ENCODE results near the gene SLC12A1. TPM values are rescaled to one million over a fixed set of nuclear protein-coding genes. Genes with fewer than 3 reads are reported as not detected.

Gene SLC12A1
- total and polyA plus RNA-seq, 4 experiments from 2014 or later, result not detected

DNA sequence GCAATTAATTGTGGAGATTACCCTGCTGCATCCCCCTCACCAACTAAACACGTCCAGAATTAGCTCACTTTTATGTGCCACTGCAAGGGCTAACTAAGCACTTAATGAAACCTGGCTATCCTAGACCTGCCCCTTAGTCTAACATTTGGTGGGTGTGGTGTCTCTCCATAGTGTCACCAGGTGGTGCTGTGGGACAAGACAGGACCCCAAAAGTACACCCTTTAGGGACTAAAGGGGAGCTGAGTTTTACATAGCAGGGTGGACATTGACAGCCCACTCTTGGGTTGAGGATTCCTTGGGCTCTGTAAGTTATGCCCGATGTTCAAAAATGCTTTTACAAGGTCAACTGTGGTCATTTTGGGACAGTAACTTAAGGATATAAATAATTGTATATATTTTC is 130.8 kb downstream of the SLC12A1 start:
- Histone ChIP-seq H3K4me3 (ENCODE audit: low read length in 2 of 2) (no peak overlapping the region), H3K27me3 (ENCODE audit: insufficient read depth, low read length) (no peaks in the 10 kb centered on the region), H3K4me1 (ENCODE audit: insufficient read depth, low read length) (peaks cover 11% of the 10 kb centered on the region), H3K27ac (ENCODE audit: low read depth, low read length) (no peak overlapping the region), H3K9me3 (ENCODE audit: control insufficient read depth in 1 of 2, low read length in 2 of 2) (no peaks in the 10 kb centered on the region), H3K36me3 (ENCODE audit: insufficient read depth, low read length) (peaks cover 22% of the 10 kb centered on the region)
- Mint-ChIP-seq H3K27me3 (no peaks in the 10 kb centered on the region), H3K4me1 (peaks cover 13 to 24% (median 18%) of the 10 kb centered on the region in 4 donors), H3K4me3 (no peak overlapping the region), H3K27ac (peak overlapping the region in 1 of 7 donors; percentile 44), H3K36me3 (peaks cover 15 to 54% of the 10 kb centered on the region in 2 donors), H3K9me3 (no peaks in the 10 kb centered on the region)
- intact Hi-C loops (cut with micrococcal nuclease), result loop anchor here (2.0 to 10.0 kb wide), 5 partner anchors 16 to 818 kb away; partner anchors contain the start of genes COPS2, EID1, MYEF2 and SECISBP2L
- CTCF ChIA-PET (ENCODE audit: partially characterized antibody), result interaction anchor here (1.2 to 2.4 kb wide), 2 partner anchors 16 to 41 kb away, joined by 3 to 26 read pairs; no protein-coding TSS in a partner anchor
- POLR2A ChIA-PET (ENCODE audit: partially characterized antibody), result interaction anchor here (0.9 kb wide), 1 partner anchor 541 kb away, joined by 3 read pairs; the partner anchor contains the start of gene EID1
- DNase-seq, result no peak

DNA sequence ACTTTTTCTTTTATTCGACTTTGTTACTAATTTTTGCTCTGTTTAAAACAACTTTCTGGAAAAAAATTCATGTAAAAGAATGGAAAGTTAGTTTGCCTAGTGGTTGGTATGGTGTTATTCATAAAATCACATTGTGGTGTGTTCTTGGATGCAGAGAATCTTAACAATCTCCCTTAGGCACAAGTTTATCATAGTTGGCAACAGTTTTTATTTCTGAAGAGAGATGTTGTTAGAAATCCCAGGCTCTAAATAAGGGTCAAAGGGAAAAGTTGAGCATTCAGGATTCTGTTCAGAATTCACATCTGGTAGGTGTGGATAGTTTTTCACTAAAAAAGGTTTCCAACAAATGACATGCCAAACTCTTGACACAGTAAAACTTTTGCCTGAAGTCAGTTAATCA is 131.5 kb downstream of the SLC12A1 start:
- Histone ChIP-seq H3K36me3 (ENCODE audit: insufficient read depth, low read length) (peaks cover 22% of the 10 kb centered on the region), H3K27me3 (ENCODE audit: insufficient read depth, low read length) (no peaks in the 10 kb centered on the region), H3K9me3 (ENCODE audit: control insufficient read depth in 1 of 2, low read length in 2 of 2) (no peaks in the 10 kb centered on the region), H3K4me3 (ENCODE audit: low read length in 2 of 2) (no peak overlapping the region), H3K4me1 (ENCODE audit: insufficient read depth, low read length) (peaks cover 6% of the 10 kb centered on the region), H3K27ac (ENCODE audit: low read depth, low read length) (no peak overlapping the region)
- ChIA-PET CTCF (ENCODE audit: partially characterized antibody) (interaction anchor here (1.2 to 2.4 kb wide), 2 partner anchors 15 to 40 kb away, joined by 3 to 26 read pairs; no protein-coding TSS in a partner anchor), POLR2A (ENCODE audit: partially characterized antibody) (interaction anchor here (0.9 kb wide), 1 partner anchor 540 kb away, joined by 3 read pairs; the partner anchor contains the start of gene EID1)
- no peak overlapping the region for H3K4me3 Mint-ChIP-seq
- peaks cover 11 to 19% (median 14%) of the 10 kb centered on the region in 4 donors for H3K4me1 Mint-ChIP-seq
- H3K27me3 Mint-ChIP-seq, result no peaks in the 10 kb centered on the region
- H3K9me3 Mint-ChIP-seq, result no peaks in the 10 kb centered on the region
- intact Hi-C loops (cut with micrococcal nuclease), result loop anchor here (2.0 to 10.0 kb wide), 5 partner anchors 15 to 817 kb away; partner anchors contain the start of genes COPS2, EID1, MYEF2 and SECISBP2L
- no peak for DNase-seq
- peaks cover 19 to 58% of the 10 kb centered on the region in 2 donors for H3K36me3 Mint-ChIP-seq
- H3K27ac Mint-ChIP-seq, result no peak overlapping the region

DNA sequence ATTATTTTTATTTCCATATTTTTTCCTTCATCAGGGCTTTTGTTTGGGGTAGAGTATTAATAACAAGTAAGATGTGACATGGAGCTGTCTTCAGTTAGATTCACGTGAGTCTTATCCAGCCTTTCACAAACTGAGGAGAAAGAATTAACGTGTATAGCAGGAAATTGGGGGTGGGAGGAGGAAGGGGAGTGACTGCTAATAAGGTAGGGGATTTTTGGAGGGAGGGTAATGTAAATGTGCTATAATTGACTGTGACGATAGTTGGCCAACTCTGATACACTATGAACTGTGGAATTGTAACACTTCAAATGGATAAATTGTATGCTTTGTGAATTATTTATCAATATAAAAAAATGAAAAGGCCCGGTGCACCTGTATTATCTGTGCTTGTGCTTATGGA is 134.0 kb downstream of the SLC12A1 start:
- peak overlapping the region in 4 of 7 donors; percentile 11 to 59 (median 42) for H3K27ac Mint-ChIP-seq
- H3K9me3 Mint-ChIP-seq, result no peaks in the 10 kb centered on the region
- intact Hi-C loops (cut with micrococcal nuclease), result no loop called here
- ChIA-PET POLR2A (ENCODE audit: partially characterized antibody) (no interaction called here), CTCF (ENCODE audit: partially characterized antibody) (interaction anchor here (1.5 kb wide), 1 partner anchor 15 kb away, joined by 5 read pairs; no protein-coding TSS in a partner anchor)
- H3K4me3 Mint-ChIP-seq, result no peak overlapping the region
- H3K36me3 Mint-ChIP-seq, result peaks cover 15 to 59% of the 10 kb centered on the region in 2 donors
- H3K4me1 Mint-ChIP-seq, result peaks cover 4 to 8% (median 5%) of the 10 kb centered on the region in 4 donors
- H3K4me1 ChIP-seq (ENCODE audit: insufficient read depth, low read length), result no peaks in the 10 kb centered on the region
- no peak overlapping the region for H3K27ac ChIP-seq (ENCODE audit: low read depth, low read length)
- H3K4me3 ChIP-seq (ENCODE audit: low read length in 2 of 2), result no peak overlapping the region
- no peaks in the 10 kb centered on the region for H3K27me3 Mint-ChIP-seq
- no peaks in the 10 kb centered on the region for H3K27me3 ChIP-seq (ENCODE audit: insufficient read depth, low read length)
- DNase-seq, result no peak
- peaks cover 22% of the 10 kb centered on the region for H3K36me3 ChIP-seq (ENCODE audit: insufficient read depth, low read length)
- H3K9me3 ChIP-seq (ENCODE audit: control insufficient read depth in 1 of 2, low read length in 2 of 2), result no peaks in the 10 kb centered on the region

DNA sequence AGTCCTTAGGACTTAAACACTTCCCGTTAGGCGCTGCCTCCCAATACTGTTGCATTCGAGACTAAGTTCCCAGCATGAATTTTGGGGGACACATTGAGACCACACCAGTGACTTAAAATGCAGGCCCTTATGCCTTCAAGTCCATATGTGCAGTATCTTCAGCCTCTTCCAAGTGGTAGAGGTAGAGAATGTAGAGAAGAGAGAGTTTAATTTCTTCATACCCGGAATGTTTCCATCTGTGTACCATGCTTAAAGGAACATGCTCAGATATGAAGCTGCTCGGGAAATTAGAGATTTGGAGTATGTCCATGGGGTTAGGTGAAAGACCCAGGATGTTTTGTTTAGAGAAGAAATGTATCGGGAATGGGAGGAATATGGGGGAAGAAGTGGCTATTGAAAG is 137.8 kb downstream of the SLC12A1 start:
- peaks cover 0 to 8% (median 4%) of the 10 kb centered on the region in 4 donors for H3K4me1 Mint-ChIP-seq

DNA sequence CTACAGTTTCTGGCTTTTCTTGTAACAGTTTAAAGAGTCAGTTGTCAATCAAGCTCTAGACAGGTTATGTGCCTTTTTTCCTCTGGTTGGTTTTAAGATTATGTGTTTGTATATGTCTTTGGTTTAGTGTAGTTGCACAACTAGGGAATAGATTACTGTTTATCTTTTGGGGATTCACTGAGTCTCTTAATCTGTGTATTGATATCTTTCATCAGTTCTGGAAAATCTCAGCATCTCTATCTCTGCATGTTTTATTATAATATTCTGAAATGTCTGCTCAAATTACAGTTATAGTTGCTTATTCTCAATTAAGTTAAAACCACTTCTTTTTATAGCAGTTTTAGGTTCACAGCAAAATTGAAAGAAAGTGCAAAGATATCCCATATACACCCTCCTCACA is 139.4 kb downstream of the SLC12A1 start:
- Histone ChIP-seq H3K36me3 (ENCODE audit: insufficient read depth, low read length) (peaks cover 5% of the 10 kb centered on the region), H3K27me3 (ENCODE audit: insufficient read depth, low read length) (no peaks in the 10 kb centered on the region), H3K27ac (ENCODE audit: low read depth, low read length) (no peak overlapping the region), H3K4me3 (ENCODE audit: low read length in 2 of 2) (no peak overlapping the region), H3K9me3 (ENCODE audit: control insufficient read depth in 1 of 2, low read length in 2 of 2) (no peaks in the 10 kb centered on the region), H3K4me1 (ENCODE audit: insufficient read depth, low read length) (no peaks in the 10 kb centered on the region)
- Mint-ChIP-seq H3K4me3 (no peak overlapping the region), H3K27ac (no peak overlapping the region), H3K36me3 (peaks cover 10 to 25% of the 10 kb centered on the region in 2 donors), H3K4me1 (no peaks in the 10 kb centered on the region), H3K27me3 (no peaks in the 10 kb centered on the region), H3K9me3 (no peaks in the 10 kb centered on the region)
- intact Hi-C loops (cut with micrococcal nuclease), result no loop called here
- DNase-seq, result no peak
- POLR2A ChIA-PET (ENCODE audit: partially characterized antibody), result interaction anchor here (1.2 kb wide), 1 partner anchor 13 kb away, joined by 3 read pairs; no protein-coding TSS in a partner anchor
- CTCF ChIA-PET (ENCODE audit: partially characterized antibody), result no interaction called here

More for the DNA sequence above, 137.8 kb downstream of the SLC12A1 start:
- Histone ChIP-seq H3K9me3 (ENCODE audit: control insufficient read depth in 1 of 2, low read length in 2 of 2) (no peaks in the 10 kb centered on the region), H3K27ac (ENCODE audit: low read depth, low read length) (no peak overlapping the region), H3K4me1 (ENCODE audit: insufficient read depth, low read length) (no peaks in the 10 kb centered on the region), H3K27me3 (ENCODE audit: insufficient read depth, low read length) (no peaks in the 10 kb centered on the region), H3K36me3 (ENCODE audit: insufficient read depth, low read length) (peaks cover 5% of the 10 kb centered on the region), H3K4me3 (ENCODE audit: low read length in 2 of 2) (no peak overlapping the region)
- Mint-ChIP-seq H3K4me3 (no peak overlapping the region), H3K27me3 (no peaks in the 10 kb centered on the region), H3K36me3 (peaks cover 10 to 34% of the 10 kb centered on the region in 2 donors), H3K9me3 (no peaks in the 10 kb centered on the region), H3K27ac (peak overlapping the region in 1 of 7 donors; percentile 92)
- no peak for DNase-seq
- intact Hi-C loops (cut with micrococcal nuclease), result no loop called here
- ChIA-PET CTCF (ENCODE audit: partially characterized antibody) (no interaction called here), POLR2A (ENCODE audit: partially characterized antibody) (no interaction called here)

DNA sequence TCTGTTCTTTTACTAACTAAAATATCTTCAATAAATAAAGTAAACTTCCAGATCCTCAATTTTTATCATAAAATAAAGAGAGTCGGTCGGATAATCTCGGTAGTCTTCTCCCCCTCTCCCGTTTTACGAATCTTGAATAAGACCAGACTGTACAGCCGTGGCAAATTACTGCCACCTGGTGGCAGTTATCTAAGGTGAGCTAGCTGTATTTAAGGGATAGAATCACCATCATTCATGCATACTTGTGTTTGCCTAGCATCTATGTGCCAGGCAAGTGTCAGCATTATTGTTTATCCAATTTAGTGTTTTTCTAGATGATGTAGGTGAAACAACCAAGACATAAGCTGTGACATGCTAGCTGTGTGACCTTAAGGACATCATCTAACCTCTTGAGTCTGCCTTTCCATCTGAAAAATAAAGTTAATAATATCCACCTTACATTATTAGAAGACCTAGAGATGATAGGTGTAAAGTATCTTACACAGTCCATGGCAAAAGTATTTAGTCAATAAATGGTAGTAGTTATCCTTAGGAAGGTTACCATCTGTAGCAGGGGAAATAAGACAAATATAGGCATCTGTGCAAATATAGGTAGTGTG is 146.5 kb downstream of the SLC12A1 start:
- H3K4me1 ChIP-seq (ENCODE audit: insufficient read depth, low read length), result no peaks in the 10 kb centered on the region
- intact Hi-C loops (cut with micrococcal nuclease), result loop anchor here (2.0 to 10.0 kb wide), 3 partner anchors 16 to 638 kb away; partner anchors contain the start of gene SEMA6D
- no peak overlapping the region for H3K27ac Mint-ChIP-seq
- peak; percentile 42 to 55 (median 49) for DNase-seq
- no peak overlapping the region for H3K4me3 ChIP-seq (ENCODE audit: low read length in 2 of 2)
- no peaks in the 10 kb centered on the region for H3K27me3 ChIP-seq (ENCODE audit: insufficient read depth, low read length)
- no peaks in the 10 kb centered on the region for H3K36me3 ChIP-seq (ENCODE audit: insufficient read depth, low read length)
- POLR2A ChIA-PET (ENCODE audit: partially characterized antibody), result no interaction called here
- H3K9me3 ChIP-seq (ENCODE audit: control insufficient read depth in 1 of 2, low read length in 2 of 2), result no peaks in the 10 kb centered on the region
- peak overlapping the region in 2 of 8 donors; percentile 40 to 53 for H3K4me3 Mint-ChIP-seq
- no peaks in the 10 kb centered on the region for H3K36me3 Mint-ChIP-seq
- no peaks in the 10 kb centered on the region for H3K9me3 Mint-ChIP-seq
- peaks cover 3 to 7% of the 10 kb centered on the region in 2 donors for H3K27me3 Mint-ChIP-seq
- CTCF ChIA-PET (ENCODE audit: partially characterized antibody), result interaction anchor here (0.6 to 4.6 kb wide), 16 partner anchors 10 to 1157 kb away, joined by 3 to 26 read pairs (median 5); partner anchors contain the start of gene DUT
- peaks cover 0 to 5% (median 2%) of the 10 kb centered on the region in 4 donors for H3K4me1 Mint-ChIP-seq
- no peak overlapping the region for H3K27ac ChIP-seq (ENCODE audit: low read depth, low read length)
